Measurements from ENCODE around the gene PPY. TPM values are rescaled to one million over a fixed set of nuclear protein-coding genes. Genes with fewer than 3 reads are reported as not detected.
"Not testable (repeated sequence)": the region's sequence is repeated elsewhere in the genome, so short reads cannot be mapped to it uniquely, and the experiment has no call there.

The PPY gene
- total RNA-seq, 1 donor from 2014 or later = not detected

- Mint-ChIP-seq H3K36me3 (ENCODE audit: unreplicated experiment) (no peaks in the 10 kb centered on the region), H3K27ac (ENCODE audit: unreplicated experiment) (no peak overlapping the region), H3K4me1 (ENCODE audit: low read depth, unreplicated experiment) (no peaks in the 10 kb centered on the region), H3K4me3 (ENCODE audit: unreplicated experiment) (no peak overlapping the region), H3K27me3 (ENCODE audit: unreplicated experiment) (no peaks in the 10 kb centered on the region), H3K9me3 (ENCODE audit: unreplicated experiment) (no peaks in the 10 kb centered on the region)
- TF ChIP-seq CTCF (IDR thresholded peaks at IDR 0.05; ENCODE audit: partially characterized antibody, unreplicated experiment) = no peak
- DNase-seq = no peak
Observed at GRCh38 chr17:43966276-43966675, 24.0 kb upstream of the PPY start.

- H3K4me3 Mint-ChIP-seq (ENCODE audit: unreplicated experiment) = no peak overlapping the region
- no peak for DNase-seq
- no peaks in the 10 kb centered on the region for H3K36me3 Mint-ChIP-seq (ENCODE audit: unreplicated experiment)
- H3K27me3 Mint-ChIP-seq (ENCODE audit: unreplicated experiment) = no peaks in the 10 kb centered on the region
- H3K4me1 Mint-ChIP-seq (ENCODE audit: low read depth, unreplicated experiment) = no peaks in the 10 kb centered on the region
- TF ChIP-seq CTCF (IDR thresholded peaks at IDR 0.05; ENCODE audit: partially characterized antibody, unreplicated experiment) = no peak
- H3K27ac Mint-ChIP-seq (ENCODE audit: unreplicated experiment) = no peak overlapping the region
- no peaks in the 10 kb centered on the region for H3K9me3 Mint-ChIP-seq (ENCODE audit: unreplicated experiment)
Observed at GRCh38 chr17:43962479-43962878, 20.2 kb upstream of the PPY start.

GRCh38 chr17:43961954-43962353, 19.7 kb upstream of the PPY start:
- no peaks in the 10 kb centered on the region for H3K9me3 Mint-ChIP-seq (ENCODE audit: unreplicated experiment)
- no peak for DNase-seq
- H3K27me3 Mint-ChIP-seq (ENCODE audit: unreplicated experiment) = no peaks in the 10 kb centered on the region
- H3K4me3 Mint-ChIP-seq (ENCODE audit: unreplicated experiment) = no peak overlapping the region
- no peaks in the 10 kb centered on the region for H3K4me1 Mint-ChIP-seq (ENCODE audit: low read depth, unreplicated experiment)
- TF ChIP-seq CTCF (IDR thresholded peaks at IDR 0.05; ENCODE audit: partially characterized antibody, unreplicated experiment) = no peak
- no peaks in the 10 kb centered on the region for H3K36me3 Mint-ChIP-seq (ENCODE audit: unreplicated experiment)
- H3K27ac Mint-ChIP-seq (ENCODE audit: unreplicated experiment) = no peak overlapping the region

- H3K36me3 Mint-ChIP-seq (ENCODE audit: unreplicated experiment); H3K9me3 Mint-ChIP-seq (ENCODE audit: unreplicated experiment); DNase-seq; H3K27ac Mint-ChIP-seq (ENCODE audit: unreplicated experiment); H3K4me3 Mint-ChIP-seq (ENCODE audit: unreplicated experiment); H3K4me1 Mint-ChIP-seq (ENCODE audit: low read depth, unreplicated experiment); H3K27me3 Mint-ChIP-seq (ENCODE audit: unreplicated experiment): not testable (repeated sequence)
Observed at GRCh38 chr17:43961292-43961691, 19.0 kb upstream of the PPY start.

- no peaks in the 10 kb centered on the region for H3K4me1 Mint-ChIP-seq (ENCODE audit: low read depth, unreplicated experiment)
- no peaks in the 10 kb centered on the region for H3K36me3 Mint-ChIP-seq (ENCODE audit: unreplicated experiment)
- no peak for DNase-seq
- H3K9me3 Mint-ChIP-seq (ENCODE audit: unreplicated experiment) = peaks cover 3% of the 10 kb centered on the region
- H3K27me3 Mint-ChIP-seq (ENCODE audit: unreplicated experiment) = peaks cover 2% of the 10 kb centered on the region
- TF ChIP-seq CTCF (IDR thresholded peaks at IDR 0.05; ENCODE audit: partially characterized antibody, unreplicated experiment) = no peak
- H3K27ac Mint-ChIP-seq (ENCODE audit: unreplicated experiment) = no peak overlapping the region
- no peak overlapping the region for H3K4me3 Mint-ChIP-seq (ENCODE audit: unreplicated experiment)
Observed at GRCh38 chr17:43958748-43959352, 16.6 kb upstream of the PPY start.
